Stimulated activated CD4-positive, alpha-beta T cell treated with anti-CD3 and anti-CD28 coated beads, Interleukin-1b, Interleukin-23, amount 100 ng/mL, for 4 hours (primary cell): ENCODE results near the gene ST6GALNAC2.
"Not testable (repeated sequence)": the region's sequence is repeated elsewhere in the genome, so short reads cannot be mapped to it uniquely, and the experiment has no call there.

Source experiments
- DNase-seq, 2 donors: peaks; one replicate each; pipeline ENCODE4 v3.0.0-alpha.2; 2020; ENCODE audit warnings: low read depth in 2 of 2

ST6GALNAC2 gene

GRCh38 chr17:76540381-76541300 is 45.0 kb downstream of the ST6GALNAC2 start:
- DNase-seq = no peak

GRCh38 chr17:76539631-76540271 is 45.9 kb downstream of the ST6GALNAC2 start, which contains the start of gene PRCD:
Gene PRCD (plus strand): TSS chr17:76540044. CDS start chr17:76540142, 98 bp downstream.
- no peak for DNase-seq

GRCh38 chr17:76538941-76539570 is 46.6 kb downstream of the ST6GALNAC2 start:
- DNase-seq = no peak

GRCh38 chr17:76538281-76538931 is 47.3 kb downstream of the ST6GALNAC2 start:
- no peak for DNase-seq

GRCh38 chr17:76537578-76538280 is 47.9 kb downstream of the ST6GALNAC2 start, which contains the start of gene CYGB:
Gene CYGB (minus strand): TSS chr17:76537709. CDS start chr17:76537542, 167 bp downstream.
- DNase-seq = no peak

- DNase-seq = no peak
These were observed 48.4 kb downstream of the ST6GALNAC2 start for GRCh38 chr17:76537288-76537577.

GRCh38 chr17:76536511-76537287 is 49.0 kb downstream of the ST6GALNAC2 start:
- no peak for DNase-seq

GRCh38 chr17:76535788-76536510 is 49.7 kb downstream of the ST6GALNAC2 start:
- no peak for DNase-seq

GRCh38 chr17:76534831-76535732 is 50.6 kb downstream of the ST6GALNAC2 start:
- DNase-seq = no peak

- not testable (repeated sequence) for DNase-seq
These were observed 51.9 kb downstream of the ST6GALNAC2 start for GRCh38 chr17:76533640-76534359.

- DNase-seq = no peak
These were observed 53.5 kb downstream of the ST6GALNAC2 start for GRCh38 chr17:76532072-76532651.

GRCh38 chr17:76531486-76532038 is 54.1 kb downstream of the ST6GALNAC2 start:
- no peak for DNase-seq

- DNase-seq = no peak
These were observed 54.7 kb downstream of the ST6GALNAC2 start for GRCh38 chr17:76530811-76531485.

- no peak for DNase-seq
These were observed 55.5 kb downstream of the ST6GALNAC2 start for GRCh38 chr17:76530095-76530723.

GRCh38 chr17:76529224-76530094 is 56.2 kb downstream of the ST6GALNAC2 start:
- no peak for DNase-seq
